VCaP (cell line): ENCODE data around the gene NMT1.

Experiments used
- H3K27ac ChIP-seq: fragments of 450-650 bp; 2 replicates; pipeline ENCODE4 v1.5.1; 2017
- CTCF ChIP-seq: fragments of 450-650 bp; conservative IDR thresholded peaks from 2 replicates; pipeline ENCODE4 v1.5.1; 2017; ENCODE audit warnings: mild to moderate bottlenecking, moderate library complexity

The NMT1 gene

GRCh38 chr17:45112559-45113423 is 51.7 kb downstream of the NMT1 start:
- H3K27ac ChIP-seq, result no peak overlapping the region
- no peak for TF ChIP-seq CTCF

DNA sequence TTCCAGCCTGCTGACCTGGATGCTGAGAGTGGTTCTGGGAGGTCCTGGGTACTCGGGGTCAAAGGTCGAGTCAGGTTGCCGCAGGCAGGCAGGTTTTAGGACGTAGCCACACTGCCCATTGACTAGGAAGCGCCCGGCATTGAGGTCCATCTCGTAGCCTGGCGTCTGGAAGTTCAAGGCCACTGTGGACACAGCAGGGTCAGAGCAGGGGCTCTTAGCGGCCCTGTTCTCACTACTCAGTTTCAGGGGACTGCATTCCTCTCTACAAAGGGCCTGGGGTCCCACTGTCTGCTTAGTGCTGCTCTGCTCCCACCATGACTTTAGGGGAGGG is 52.3 kb downstream of the NMT1 start:
- no peak overlapping the region for H3K27ac ChIP-seq

GRCh38 chr17:45114117-45114932 is 53.2 kb downstream of the NMT1 start:
- no peak overlapping the region for H3K27ac ChIP-seq
- no peak for TF ChIP-seq CTCF

More for the DNA sequence above, 52.3 kb downstream of the NMT1 start:
- TF ChIP-seq CTCF, result no peak

GRCh38 chr17:45115015-45115625 is 54.0 kb downstream of the NMT1 start:
- H3K27ac ChIP-seq, result no peak overlapping the region
- no peak for TF ChIP-seq CTCF

- no peak for TF ChIP-seq CTCF
- H3K27ac ChIP-seq, result no peak overlapping the region
These were observed 54.8 kb downstream of the NMT1 start for GRCh38 chr17:45115871-45116270.

- TF ChIP-seq CTCF, result no peak
- H3K27ac ChIP-seq, result no peak overlapping the region
These were observed 55.4 kb downstream of the NMT1 start for GRCh38 chr17:45116434-45117016.

DNA sequence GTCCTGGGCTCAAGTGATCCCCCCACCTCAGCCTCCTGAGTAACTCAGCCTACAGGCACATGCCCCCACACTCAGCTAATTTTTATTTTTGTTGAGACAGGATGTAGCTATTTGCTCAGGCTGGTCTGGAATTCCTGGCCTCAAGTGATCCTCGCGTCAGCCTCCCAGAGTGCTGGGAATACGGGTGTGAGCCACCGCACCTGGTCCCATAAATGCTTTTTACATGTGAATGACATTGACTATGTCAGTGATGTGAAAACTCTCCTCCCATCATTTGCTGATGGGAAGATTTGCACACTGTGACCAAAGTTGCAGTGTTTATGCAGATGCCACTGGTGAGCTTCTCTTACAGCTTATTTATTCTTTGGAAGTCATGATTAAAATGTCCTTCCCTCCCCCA is 56.2 kb downstream of the NMT1 start:
- no peak overlapping the region for H3K27ac ChIP-seq
- TF ChIP-seq CTCF, result no peak
